DOHH2 (cell line): ENCODE measurements around the gene LRRN1.

Experiments
- EZH2phosphoT487 ChIP-seq: fragments of 200-600 bp; sonication (generic); IDR thresholded peaks from 2 replicates; pipeline ENCODE4 v1.6.1; 2017; ENCODE audit warnings: borderline replicate concordance, mild to moderate bottlenecking, antibody characterized with exemption, low read length, moderate library complexity, mixed read lengths
- TF ChIP-seq, protein P1 (sequence below): fragments of 200-600 bp; sonication (generic); IDR thresholded peaks from one replicate; pipeline ENCODE4 v1.5.1; 2014; ENCODE audit warnings: antibody characterized with exemption, mild to moderate bottlenecking, low read depth, low read length; ENCODE audit not compliant: poor library complexity, severe bottlenecking

DNA sequence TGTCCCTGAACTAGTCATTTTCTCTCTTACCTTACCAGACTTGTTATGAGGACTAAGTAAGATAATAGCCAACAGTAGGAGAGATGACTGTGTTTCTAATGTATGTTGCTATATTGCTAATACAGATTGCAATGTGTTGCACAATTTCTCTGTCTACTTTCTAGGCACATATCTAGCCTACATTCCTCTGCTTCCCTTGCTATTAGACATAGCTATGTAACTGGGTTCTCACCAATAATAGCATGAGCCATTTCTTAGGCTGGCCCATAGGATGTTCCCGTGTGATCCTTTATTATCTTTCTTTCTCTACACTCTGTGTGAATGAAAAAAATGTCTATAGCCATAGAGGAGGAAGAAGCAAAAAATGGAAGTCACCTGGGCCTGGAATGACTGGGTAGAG lies 6.8 kb upstream of the LRRN1 start:
- TF ChIP-seq, protein P1, sequence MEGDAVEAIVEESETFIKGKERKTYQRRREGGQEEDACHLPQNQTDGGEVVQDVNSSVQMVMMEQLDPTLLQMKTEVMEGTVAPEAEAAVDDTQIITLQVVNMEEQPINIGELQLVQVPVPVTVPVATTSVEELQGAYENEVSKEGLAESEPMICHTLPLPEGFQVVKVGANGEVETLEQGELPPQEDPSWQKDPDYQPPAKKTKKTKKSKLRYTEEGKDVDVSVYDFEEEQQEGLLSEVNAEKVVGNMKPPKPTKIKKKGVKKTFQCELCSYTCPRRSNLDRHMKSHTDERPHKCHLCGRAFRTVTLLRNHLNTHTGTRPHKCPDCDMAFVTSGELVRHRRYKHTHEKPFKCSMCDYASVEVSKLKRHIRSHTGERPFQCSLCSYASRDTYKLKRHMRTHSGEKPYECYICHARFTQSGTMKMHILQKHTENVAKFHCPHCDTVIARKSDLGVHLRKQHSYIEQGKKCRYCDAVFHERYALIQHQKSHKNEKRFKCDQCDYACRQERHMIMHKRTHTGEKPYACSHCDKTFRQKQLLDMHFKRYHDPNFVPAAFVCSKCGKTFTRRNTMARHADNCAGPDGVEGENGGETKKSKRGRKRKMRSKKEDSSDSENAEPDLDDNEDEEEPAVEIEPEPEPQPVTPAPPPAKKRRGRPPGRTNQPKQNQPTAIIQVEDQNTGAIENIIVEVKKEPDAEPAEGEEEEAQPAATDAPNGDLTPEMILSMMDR: no peak
- no peak for TF ChIP-seq EZH2phosphoT487
